Common myeloid progenitor, CD34-positive (primary cell): Measurements from ENCODE around the gene CALHM3.

ENCODE experiments used
- CTCF ChIA-PET: fragments of 350-600 bp; sonication (Branson Sonifier 250); formaldehyde crosslinking; loops from one replicate; lab custom pipeline; 2021; ENCODE audit warnings: antibody characterized with exemption; lab: Charles Lee
- POLR2A ChIA-PET: fragments of 350-600 bp; sonication (Branson Sonifier 250); formaldehyde crosslinking; loops from one replicate; lab custom pipeline; 2021; ENCODE audit warnings: antibody characterized with exemption; lab: Charles Lee
- DNase-seq, 3 donors: peaks; one replicate each; pipeline versions ENCODE4 v3.0.0 to v3.0.0-alpha.2; 2013
- H3K27ac ChIP-seq, 2 experiments: 1 replicate in 1 of 2; 2 replicates in 1 of 2; pipeline ENCODE4 v1.7.0; 2013; ENCODE audit warnings: inconsistent platforms in 2 of 2, low read length in 2 of 2, mild to moderate bottlenecking in 2 of 2, low read depth in 1 of 2, moderate library complexity in 1 of 2; ENCODE audit not compliant: severe bottlenecking in 2 of 2, insufficient read depth in 1 of 2, poor library complexity in 1 of 2
- H3K27me3 ChIP-seq, 5 experiments: replicated peaks in 2 of 5; 1 replicate in 3 of 5; 2 replicates in 2 of 5; pipeline versions ENCODE4 v1.6.1 to v1.7.0; 2013; ENCODE audit warnings: low read length in 4 of 5, mild to moderate bottlenecking in 2 of 5, moderate library complexity in 2 of 5, inconsistent platforms in 1 of 5; ENCODE audit not compliant: insufficient read depth in 5 of 5, control insufficient read depth in 4 of 5
- H3K36me3 ChIP-seq, 4 experiments: 1 replicate in 2 of 4; 2 replicates in 2 of 4; pipeline versions ENCODE4 v1.6.1 to v1.7.0; 2013; ENCODE audit warnings: low read length in 3 of 4, control low read depth in 1 of 4, mild to moderate bottlenecking in 1 of 4; ENCODE audit not compliant: control insufficient read depth in 4 of 4, insufficient read depth in 4 of 4
- H3K4me1 ChIP-seq, 4 experiments: 1 replicate in 3 of 4; 2 replicates in 1 of 4; pipeline versions ENCODE4 v1.6.1 to v1.7.1; 2013; ENCODE audit warnings: low read length in 3 of 4, mild to moderate bottlenecking in 3 of 4, control low read depth in 1 of 4, inconsistent platforms in 1 of 4, moderate library complexity in 1 of 4; ENCODE audit not compliant: control insufficient read depth in 4 of 4, insufficient read depth in 4 of 4; ENCODE audit errors: control extremely low read depth in 1 of 4
- H3K4me3 ChIP-seq, 7 experiments: 1 replicate in 4 of 7; 2 replicates in 3 of 7; pipeline versions ENCODE4 v1.5.1 to v1.7.0; 2013; ENCODE audit warnings: mild to moderate bottlenecking in 7 of 7, low read length in 6 of 7, moderate library complexity in 6 of 7, inconsistent platforms in 2 of 7, low read depth in 2 of 7, control low read depth in 1 of 7; ENCODE audit not compliant: insufficient read depth in 4 of 7, control insufficient read depth in 1 of 7; ENCODE audit errors: extremely low read depth in 1 of 7
- H3K9me3 ChIP-seq, 5 experiments: 1 replicate in 4 of 5; 2 replicates in 1 of 5; pipeline versions ENCODE4 v1.6.1 to v1.7.1; 2013; ENCODE audit warnings: low read length in 4 of 5, mild to moderate bottlenecking in 2 of 5, inconsistent platforms in 1 of 5, low read depth in 1 of 5, moderate library complexity in 1 of 5; ENCODE audit not compliant: control insufficient read depth in 4 of 5, insufficient read depth in 2 of 5; ENCODE audit errors: control extremely low read depth in 1 of 5
- WGBS: methylation state at CpG from one replicate; pipeline ENCODE4 v1.1.5; 2013; ENCODE audit not compliant: insufficient coverage; 5-methylcytosine and 5-hydroxymethylcytosine counted together

Gene CALHM3

DNA sequence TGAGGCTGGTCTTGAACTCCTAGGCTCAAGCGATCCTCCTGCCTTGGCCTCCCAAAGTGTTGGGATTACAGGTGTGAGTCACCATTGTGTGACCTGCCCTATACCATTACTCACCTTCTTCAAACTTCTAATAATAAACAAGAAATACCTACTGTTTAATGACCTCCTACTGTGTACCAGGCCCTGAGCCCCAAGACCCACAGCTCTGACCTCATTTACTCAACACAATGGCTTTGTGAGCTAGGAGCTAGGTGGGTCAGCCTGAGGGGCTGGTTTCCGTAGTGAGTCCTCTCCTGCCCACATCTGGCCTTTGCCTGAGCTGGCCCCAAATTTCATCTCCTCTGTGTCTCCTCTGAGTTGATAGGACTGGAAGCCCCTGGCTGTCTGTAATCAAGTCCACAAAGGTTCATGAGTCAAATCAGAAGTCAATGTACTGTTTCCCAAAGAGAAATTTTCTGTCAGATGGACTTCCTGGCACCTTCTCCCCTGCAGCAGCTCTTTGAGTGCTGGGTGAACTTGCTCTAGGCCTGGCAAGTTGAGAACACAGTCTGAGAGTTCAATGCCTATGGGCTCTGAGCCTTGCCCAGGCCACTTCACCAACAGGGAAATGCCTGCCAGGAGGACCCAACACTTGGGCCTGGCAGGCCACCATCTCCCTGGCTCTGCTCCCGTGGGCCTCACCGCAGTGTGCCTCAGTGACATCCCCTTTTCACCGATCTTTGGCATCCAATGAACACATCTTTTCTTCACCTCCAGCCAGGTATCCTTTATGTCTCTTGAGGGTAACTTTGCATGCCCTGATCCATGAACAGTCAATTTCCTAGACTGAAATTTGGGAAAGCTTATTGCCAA lies 38.4 kb upstream of the CALHM3 start:
- Histone ChIP-seq H3K27me3 (no peaks in the 10 kb centered on the region), H3K4me1 (peaks cover 0 to 8% (median 0%) of the 10 kb centered on the region in 4 experiments), H3K4me3 (no peak overlapping the region), H3K9me3 (no peaks in the 10 kb centered on the region), H3K36me3 (no peaks in the 10 kb centered on the region), H3K27ac (no peak overlapping the region)
- ChIA-PET POLR2A (no interaction called here), CTCF (no interaction called here)
- no peak for DNase-seq
- WGBS = 98% methylated on average over 4 of the region's 5 CpGs

DNA sequence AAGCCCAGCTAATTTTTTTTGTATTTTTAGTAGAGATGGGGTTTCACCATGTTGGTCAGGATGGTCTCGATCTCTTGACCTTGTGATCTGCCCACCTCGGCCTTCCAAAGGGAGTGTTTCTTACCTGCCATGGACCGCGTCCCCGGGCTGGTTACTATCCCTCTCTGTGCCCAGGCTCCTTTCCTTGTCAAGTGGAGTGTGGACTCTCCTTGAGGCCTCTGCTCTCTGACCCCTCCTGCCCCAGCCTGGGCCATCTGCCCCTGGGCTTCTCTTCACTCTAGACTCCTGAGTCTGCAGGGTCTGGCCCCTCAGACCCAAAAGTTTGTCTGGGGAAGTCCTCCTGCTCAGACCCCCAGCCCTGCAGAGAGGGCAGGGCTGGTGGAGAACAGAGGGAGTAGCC lies 35.2 kb upstream of the CALHM3 start:
- no peak overlapping the region for H3K4me3 ChIP-seq
- 98% methylated on average over 5 of the region's 5 CpGs for WGBS
- H3K4me1 ChIP-seq = peaks cover 0 to 12% (median 0%) of the 10 kb centered on the region in 4 experiments
- H3K27ac ChIP-seq = no peak overlapping the region
- H3K36me3 ChIP-seq = no peaks in the 10 kb centered on the region
- CTCF ChIA-PET = no interaction called here
- H3K27me3 ChIP-seq = no peaks in the 10 kb centered on the region
- H3K9me3 ChIP-seq = no peaks in the 10 kb centered on the region
- POLR2A ChIA-PET = no interaction called here
- DNase-seq = no peak

DNA sequence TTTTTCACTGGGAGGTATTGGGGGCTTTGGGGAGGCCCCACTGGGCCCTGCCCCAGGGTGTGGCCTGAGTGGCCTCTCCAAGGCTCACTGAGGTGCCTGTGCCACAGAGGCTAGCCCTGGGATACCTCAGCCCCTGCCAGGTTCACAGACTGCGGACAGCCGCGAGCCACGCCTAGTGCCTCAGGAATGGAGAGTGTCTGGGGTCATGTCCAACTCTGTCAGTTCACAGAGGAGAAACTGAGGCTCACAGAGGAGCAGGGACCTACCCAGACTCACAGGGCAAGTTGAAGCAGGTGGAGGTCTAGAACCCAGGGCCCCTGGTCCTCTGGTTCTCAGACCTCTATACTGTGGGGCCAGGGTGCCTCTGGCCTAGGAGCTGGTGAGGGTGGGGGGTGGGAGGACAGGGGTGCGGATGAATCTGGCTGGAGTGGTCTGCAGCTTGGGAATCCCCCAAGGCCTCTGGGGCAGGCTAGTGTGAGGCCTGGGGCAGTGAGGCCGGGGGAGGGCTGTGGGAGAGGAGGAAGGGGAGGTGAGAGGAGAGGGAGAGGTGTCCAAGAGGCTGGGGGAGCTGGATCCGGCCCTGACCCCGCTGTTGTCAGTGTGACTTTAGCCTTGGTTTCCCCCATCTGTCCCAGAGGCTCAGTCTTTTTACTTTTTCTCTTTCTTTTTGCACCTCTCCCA lies 34.5 kb upstream of the CALHM3 start:
- no peak for DNase-seq
- ChIA-PET POLR2A (no interaction called here), CTCF (no interaction called here)
- Histone ChIP-seq H3K9me3 (no peaks in the 10 kb centered on the region), H3K27ac (no peak overlapping the region), H3K36me3 (no peaks in the 10 kb centered on the region), H3K4me3 (no peak overlapping the region), H3K4me1 (peaks cover 0 to 12% (median 0%) of the 10 kb centered on the region in 4 experiments), H3K27me3 (no peaks in the 10 kb centered on the region)
- 100% methylated on average over 6 of the region's 8 CpGs for WGBS

DNA sequence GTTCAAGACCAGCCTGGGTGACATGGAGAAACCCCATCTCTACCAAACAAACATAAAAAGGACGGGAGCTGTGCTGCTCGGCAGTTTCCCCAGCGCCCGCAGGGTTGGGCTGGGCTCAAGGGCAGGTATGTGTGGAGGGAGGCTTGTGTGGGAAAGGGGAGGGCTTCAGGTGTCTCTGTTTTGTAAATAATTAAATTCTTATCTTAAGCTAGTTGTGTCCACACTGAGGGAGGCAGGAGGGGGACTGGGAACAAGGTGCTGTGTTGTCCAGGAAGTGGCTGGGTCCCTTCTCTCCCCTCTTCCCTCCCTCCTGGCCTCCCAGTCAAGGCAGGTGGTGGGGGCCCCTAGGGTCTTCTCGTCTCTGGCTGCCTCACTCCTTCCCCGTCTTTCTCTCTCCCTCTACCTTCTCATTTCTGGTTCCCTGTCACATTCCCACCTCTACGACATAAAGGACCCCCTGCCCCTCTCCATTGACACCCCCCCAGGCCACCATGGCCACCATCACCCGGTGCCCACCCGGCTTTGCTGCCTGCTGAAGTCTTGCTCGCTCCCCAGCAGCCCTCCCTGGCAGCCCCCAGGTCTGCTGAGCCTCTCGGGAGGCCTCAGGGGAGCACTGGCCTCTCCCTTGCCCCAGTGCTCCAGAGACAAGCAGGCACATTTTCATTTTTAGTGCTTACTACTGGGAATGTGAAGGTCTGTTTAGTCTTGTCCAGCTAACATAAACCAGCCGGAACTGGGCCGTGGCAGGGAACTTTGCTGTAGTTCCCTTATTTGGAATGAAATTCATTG lies 33.7 kb upstream of the CALHM3 start:
- DNase-seq = no peak
- H3K4me1 ChIP-seq = peaks cover 0 to 17% (median 0%) of the 10 kb centered on the region in 4 experiments
- no peaks in the 10 kb centered on the region for H3K27me3 ChIP-seq
- ChIA-PET POLR2A (no interaction called here), CTCF (interaction anchor here (0.6 kb wide), 1 partner anchor 84 kb away, joined by 5 read pairs; no protein-coding TSS in a partner anchor)
- WGBS = 94% methylated on average over 12 of the region's 13 CpGs
- H3K27ac ChIP-seq = no peak overlapping the region
- H3K36me3 ChIP-seq = no peaks in the 10 kb centered on the region
- no peaks in the 10 kb centered on the region for H3K9me3 ChIP-seq
- no peak overlapping the region for H3K4me3 ChIP-seq

DNA sequence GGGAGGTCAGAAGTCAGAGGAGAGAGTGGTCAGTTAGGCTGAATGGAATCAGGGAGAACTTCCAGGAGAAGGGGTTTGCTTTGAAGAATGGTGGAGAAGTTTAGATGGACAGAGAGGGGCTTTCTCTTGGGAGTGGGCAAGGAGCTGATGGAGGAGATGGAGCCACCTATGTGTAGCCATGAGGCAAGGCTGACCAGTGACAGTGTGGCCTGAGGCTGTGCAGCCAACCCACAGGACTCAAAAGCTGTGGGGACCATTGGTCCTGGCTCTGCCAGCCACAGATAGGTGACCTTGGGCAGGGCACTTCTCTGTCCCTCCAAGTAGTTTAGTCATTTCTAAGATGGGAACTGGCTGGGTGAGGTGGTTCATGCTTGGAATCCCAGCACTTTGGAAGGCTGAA lies 33.1 kb upstream of the CALHM3 start:
- Histone ChIP-seq H3K36me3 (no peaks in the 10 kb centered on the region), H3K27me3 (no peaks in the 10 kb centered on the region), H3K9me3 (no peaks in the 10 kb centered on the region), H3K4me1 (peaks cover 0 to 18% (median 0%) of the 10 kb centered on the region in 4 experiments), H3K4me3 (no peak overlapping the region), H3K27ac (no peak overlapping the region)
- POLR2A ChIA-PET = no interaction called here
- DNase-seq = no peak
- CTCF ChIA-PET = interaction anchor here (0.6 kb wide), 1 partner anchor 84 kb away, joined by 5 read pairs; no protein-coding TSS in a partner anchor

DNA sequence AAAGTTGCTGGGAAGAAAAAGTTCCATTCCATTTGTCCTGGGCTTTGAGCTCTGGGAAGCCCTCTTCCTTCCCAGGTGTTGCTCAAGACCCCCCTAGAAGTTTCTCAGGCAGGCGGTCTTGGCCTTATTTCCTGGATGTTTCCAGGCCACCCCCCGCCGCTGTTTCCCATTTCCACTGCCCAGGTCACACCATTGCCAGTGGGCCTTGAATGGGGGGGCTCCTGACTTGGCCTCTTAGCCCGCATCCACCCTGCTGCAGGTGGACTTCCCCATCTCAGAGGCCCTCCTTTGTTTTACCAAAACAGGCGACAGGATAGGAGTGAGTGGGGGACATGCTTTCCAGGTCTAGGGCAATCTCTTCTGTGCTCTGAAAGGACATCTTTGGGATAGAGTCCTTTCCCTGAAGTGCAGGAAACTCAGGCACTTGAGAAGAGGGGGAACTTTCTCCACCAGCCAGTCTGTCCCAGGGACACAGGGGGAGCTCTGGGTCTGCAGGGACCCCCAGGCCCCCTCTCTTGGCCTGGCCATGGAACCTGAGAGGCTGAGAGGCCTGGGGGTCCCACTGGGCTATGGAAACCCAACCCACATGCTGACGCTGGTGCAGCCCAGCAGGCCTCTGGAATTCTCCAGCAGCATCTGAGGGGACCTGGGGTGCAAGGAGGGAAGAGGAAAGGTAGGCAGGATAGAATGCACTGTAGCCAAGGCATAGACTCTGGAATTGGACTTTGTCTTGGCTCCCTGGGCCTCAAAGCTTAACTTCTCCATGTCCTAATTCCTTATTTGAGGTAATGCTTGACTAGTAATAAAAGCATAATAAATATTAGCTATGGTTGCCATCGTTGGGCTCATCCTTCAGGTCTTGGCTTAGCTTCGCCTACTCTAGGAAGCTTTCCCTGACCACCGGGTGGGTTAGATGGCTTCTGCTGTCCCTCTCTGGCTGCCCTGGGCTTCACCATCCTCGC lies 32.0 kb upstream of the CALHM3 start:
- no peaks in the 10 kb centered on the region for H3K36me3 ChIP-seq
- CTCF ChIA-PET = interaction anchor here (1.2 to 2.2 kb wide), 2 partner anchors 20 to 30 kb away, joined by 3 to 12 read pairs; no protein-coding TSS in a partner anchor
- no peaks in the 10 kb centered on the region for H3K9me3 ChIP-seq
- 98% methylated on average over 9 of the region's 10 CpGs for WGBS
- no peaks in the 10 kb centered on the region for H3K27me3 ChIP-seq
- H3K4me1 ChIP-seq = peaks cover 0 to 18% (median under 1%) of the 10 kb centered on the region in 4 experiments
- no peak for DNase-seq
- POLR2A ChIA-PET = no interaction called here
- no peak overlapping the region for H3K4me3 ChIP-seq
- H3K27ac ChIP-seq = no peak overlapping the region
